ENCODE data around the gene RTTN. TPM values are rescaled to one million over a fixed set of nuclear protein-coding genes. Genes with fewer than 3 reads are reported as not detected.

RTTN gene
- total RNA-seq, 2 experiments from 2014 or later: 27.0 to 27.2 TPM

GRCh38 chr18:69963196-69963595, 242.3 kb downstream of the RTTN start:
- POLR2A ChIA-PET: no interaction called here
- no peak overlapping the region for H3K4me3 Mint-ChIP-seq
- H3K27ac Mint-ChIP-seq: no peak overlapping the region
- H3K27me3 Mint-ChIP-seq: no peaks in the 10 kb centered on the region
- no peak for DNase-seq
- H3K36me3 Mint-ChIP-seq (ENCODE audit: low read depth): no peaks in the 10 kb centered on the region
- intact Hi-C loops (cut with micrococcal nuclease): no loop called here
- no peak for TF ChIP-seq CTCF (IDR thresholded peaks at IDR 0.05)
- ATAC-seq: no peak
- peaks cover 13% of the 10 kb centered on the region for H3K4me1 Mint-ChIP-seq (ENCODE audit: low read depth)
- no peaks in the 10 kb centered on the region for H3K9me3 Mint-ChIP-seq
- CTCF ChIA-PET: no interaction called here

- peaks cover 1% of the 10 kb centered on the region for H3K4me1 Mint-ChIP-seq (ENCODE audit: low read depth)
- no peak for TF ChIP-seq CTCF (IDR thresholded peaks at IDR 0.05)
- no peak for DNase-seq
- intact Hi-C loops (cut with micrococcal nuclease): no loop called here
- POLR2A ChIA-PET: no interaction called here
- no peak overlapping the region for H3K27ac Mint-ChIP-seq
- H3K36me3 Mint-ChIP-seq (ENCODE audit: low read depth): no peaks in the 10 kb centered on the region
- no peaks in the 10 kb centered on the region for H3K27me3 Mint-ChIP-seq
- H3K9me3 Mint-ChIP-seq: no peaks in the 10 kb centered on the region
- no peak for ATAC-seq
- CTCF ChIA-PET: no interaction called here
- no peak overlapping the region for H3K4me3 Mint-ChIP-seq
Measured at GRCh38 chr18:69961718-69962117, 243.8 kb downstream of the RTTN start.

GRCh38 chr18:69958422-69958821, 247.1 kb downstream of the RTTN start:
- ATAC-seq (peak; percentile 84), DNase-seq (peak; percentile 61)
- Mint-ChIP-seq H3K4me1 (ENCODE audit: low read depth) (peaks cover 7% of the 10 kb centered on the region), H3K27ac (peak overlapping the region; percentile 40), H3K9me3 (no peaks in the 10 kb centered on the region), H3K4me3 (no peak overlapping the region), H3K27me3 (no peaks in the 10 kb centered on the region), H3K36me3 (ENCODE audit: low read depth) (peaks cover 3% of the 10 kb centered on the region)
- ChIA-PET POLR2A (interaction anchor here (0.8 to 1.3 kb wide), 4 partner anchors 9 to 21 kb away, joined by 3 to 5 read pairs (median 4); no protein-coding TSS in a partner anchor), CTCF (interaction anchor here (0.8 to 2.4 kb wide), 7 partner anchors 10 to 120 kb away, joined by 3 to 10 read pairs (median 3); no protein-coding TSS in a partner anchor)
- intact Hi-C loops (cut with micrococcal nuclease): no loop called here
- TF ChIP-seq CTCF (IDR thresholded peaks at IDR 0.05): no peak

GRCh38 chr18:69957747-69958146, 247.7 kb downstream of the RTTN start:
- DNase-seq (no peak), ATAC-seq (no peak)
- intact Hi-C loops (cut with micrococcal nuclease): no loop called here
- Mint-ChIP-seq H3K4me1 (ENCODE audit: low read depth) (peaks cover 10% of the 10 kb centered on the region), H3K4me3 (no peak overlapping the region), H3K36me3 (ENCODE audit: low read depth) (peaks cover 9% of the 10 kb centered on the region), H3K27ac (no peak overlapping the region), H3K9me3 (peaks cover 3% of the 10 kb centered on the region), H3K27me3 (no peaks in the 10 kb centered on the region)
- ChIA-PET POLR2A (interaction anchor here (1.2 to 1.3 kb wide), 3 partner anchors 10 to 24 kb away, joined by 4 to 5 read pairs (median 4); no protein-coding TSS in a partner anchor), CTCF (no interaction called here)
- no peak for TF ChIP-seq CTCF (IDR thresholded peaks at IDR 0.05)

- H3K4me1 Mint-ChIP-seq (ENCODE audit: low read depth): peaks cover 10% of the 10 kb centered on the region
- DNase-seq (no peak), ATAC-seq (peak; percentile 15)
- POLR2A ChIA-PET: interaction anchor here (0.6 to 3.7 kb wide), 10 partner anchors 11 to 233 kb away, joined by 3 to 33 read pairs (median 4); partner anchors contain the start of gene CD226
- H3K4me3 Mint-ChIP-seq: no peak overlapping the region
- CTCF ChIA-PET: interaction anchor here (1.0 to 3.0 kb wide), 6 partner anchors 11 to 71 kb away, joined by 4 to 15 read pairs (median 5); partner anchors contain the start of gene CD226
- no peaks in the 10 kb centered on the region for H3K27me3 Mint-ChIP-seq
- H3K36me3 Mint-ChIP-seq (ENCODE audit: low read depth): peaks cover 11% of the 10 kb centered on the region
- no peak for TF ChIP-seq CTCF (IDR thresholded peaks at IDR 0.05)
- intact Hi-C loops (cut with micrococcal nuclease): no loop called here
- H3K9me3 Mint-ChIP-seq: peaks cover 3% of the 10 kb centered on the region
- no peak overlapping the region for H3K27ac Mint-ChIP-seq
Measured at GRCh38 chr18:69956665-69957620, 248.5 kb downstream of the RTTN start.

All from activated CD8-positive, alpha-beta T cell treated with anti-CD3 and anti-CD28 coated beads for 36 hours (primary cell).